Prostate gland (tissue), 2 donors: Measurements from ENCODE around the gene SLC22A4. TPM values are rescaled to one million over a fixed set of nuclear protein-coding genes. Genes with fewer than 3 reads are reported as not detected.

Experiments used
- DNase-seq: peaks from one replicate; pipeline ENCODE4 v3.0.0-alpha.2; 2019; ENCODE audit warnings: low spot score
- H3K27ac ChIP-seq, 2 donors: fragments of 200-600 bp; sonication (generic); 2 replicates each; pipeline ENCODE4 v1.5.1; 2017 to 2019
- H3K27me3 ChIP-seq: fragments of 200-600 bp; sonication (generic); replicated peaks from 2 replicates; pipeline ENCODE4 v1.5.1; 2019; ENCODE audit not compliant: insufficient read depth
- H3K36me3 ChIP-seq, 2 donors: fragments of 200-600 bp; sonication (generic); 1 replicate in 1 of 2; 2 replicates in 1 of 2; pipeline versions ENCODE4 v1.5.1 to v1.8.1; 2017 to 2019
- H3K4me1 ChIP-seq: fragments of 200-600 bp; sonication (generic); replicated peaks from 2 replicates; pipeline ENCODE4 v1.5.1; 2019
- H3K4me3 ChIP-seq, 2 donors: fragments of 200-600 bp; sonication (generic); 2 replicates each; pipeline ENCODE4 v1.5.1; 2017 to 2019
- H3K9me3 ChIP-seq: fragments of 200-600 bp; sonication (generic); 2 replicates; pipeline ENCODE4 v1.5.1; 2017
- CTCF ChIP-seq, 4 experiments: fragments of 200-600 bp in 2 of 4; fragments of 450-650 bp in 2 of 4; sonication (generic) in 2 of 4; IDR thresholded peaks; 1 replicate in 3 of 4; 2 replicates in 1 of 4; pipeline ENCODE4 v1.5.1; 2016 to 2019; ENCODE audit warnings: antibody characterized with exemption in 4 of 4, mild to moderate bottlenecking in 2 of 4, moderate library complexity in 2 of 4
- POLR2A ChIP-seq: fragments of 450-650 bp; IDR thresholded peaks from one replicate; pipeline ENCODE4 v1.6.1; 2016; ENCODE audit warnings: antibody characterized with exemption, mild to moderate bottlenecking
- POLR2AphosphoS5 ChIP-seq: sonication (generic); formaldehyde crosslinking; IDR thresholded peaks from one replicate; pipeline ENCODE4 v1.6.1; 2017; ENCODE audit warnings: antibody characterized with exemption
- WGBS: methylation state at CpG from one replicate; pipeline ENCODE4 v1.1.5; 2018; 5-methylcytosine and 5-hydroxymethylcytosine counted together
- intact Hi-C: fragments of 100-400 bp; cut with DNase I; formaldehyde crosslinking; loops from one replicate; pipeline ENCODE4 v1.14.2; 2022
- total RNA-seq, 2 donors: library from RNA; depleted of rRNA; stranded (reverse); fragments of >200 nt; gene quantifications; one replicate each; pipeline ENCODE4 v1.1.0, GENCODE V29; 2016

SLC22A4 gene
- total RNA-seq, 2 donors from 2014 or later = 5.5 to 8.2 TPM

GRCh38 chr5:132263548-132264261 is 30.5 kb upstream of the SLC22A4 start:
- peak overlapping the region; percentile 63 to 86 for H3K27ac ChIP-seq
- no peaks in the 10 kb centered on the region for H3K27me3 ChIP-seq
- no peaks in the 10 kb centered on the region for H3K36me3 ChIP-seq
- DNase-seq = no peak
- H3K9me3 ChIP-seq = no peaks in the 10 kb centered on the region
- peaks cover 28% of the 10 kb centered on the region for H3K4me1 ChIP-seq
- WGBS = 68% methylated on average over 7 of the region's 7 CpGs
- no peak for TF ChIP-seq POLR2A
- TF ChIP-seq POLR2AphosphoS5 = no peak
- no peak for TF ChIP-seq CTCF (IDR thresholded peaks at IDR 0.05)
- no peak overlapping the region for H3K4me3 ChIP-seq
- intact Hi-C loops = loop anchor here (10.0 kb wide), 1 partner anchor 629 kb away; the partner anchor contains the start of gene RAPGEF6

- peaks cover 28% of the 10 kb centered on the region for H3K4me1 ChIP-seq
- WGBS = 56% methylated on average over 4 of the region's 4 CpGs
- intact Hi-C loops = loop anchor here (10.0 kb wide), 1 partner anchor 630 kb away; the partner anchor contains the start of gene RAPGEF6
- no peaks in the 10 kb centered on the region for H3K9me3 ChIP-seq
- DNase-seq = no peak
- H3K27me3 ChIP-seq = no peaks in the 10 kb centered on the region
- peak overlapping the region; percentile 63 to 86 for H3K27ac ChIP-seq
- TF ChIP-seq POLR2AphosphoS5 = no peak
- TF ChIP-seq POLR2A = no peak
- TF ChIP-seq CTCF (IDR thresholded peaks at IDR 0.05) = no peak
- H3K36me3 ChIP-seq = no peaks in the 10 kb centered on the region
- H3K4me3 ChIP-seq = no peak overlapping the region
Measured at GRCh38 chr5:132264546-132265335, 29.5 kb upstream of the SLC22A4 start.

- intact Hi-C loops = loop anchor here (10.0 kb wide), 1 partner anchor 631 kb away; the partner anchor contains the start of gene RAPGEF6
Measured at GRCh38 chr5:132265336-132266030, 28.7 kb upstream of the SLC22A4 start.

More at GRCh38 chr5:132265336-132266030, 28.7 kb upstream of the SLC22A4 start:
- Histone ChIP-seq H3K27ac (peak overlapping the region; percentile 63 to 86), H3K4me3 (no peak overlapping the region), H3K27me3 (no peaks in the 10 kb centered on the region), H3K4me1 (peaks cover 24% of the 10 kb centered on the region), H3K36me3 (no peaks in the 10 kb centered on the region), H3K9me3 (no peaks in the 10 kb centered on the region)
- DNase-seq = peak; percentile 67
- 29% methylated on average over 8 of the region's 8 CpGs for WGBS
- TF ChIP-seq CTCF (IDR thresholded peaks at IDR 0.05) (no peak), POLR2A (peak; percentile 73), POLR2AphosphoS5 (peak; percentile 83)
